ENCODE measurements around the gene BMP5. TPM values are rescaled to one million over a fixed set of nuclear protein-coding genes. Genes with fewer than 3 reads are reported as not detected.

Gene BMP5
- polyA plus RNA-seq, 1 experiment: not detected

GRCh38 chr6:55759536-55759935 lies 115.9 kb downstream of the BMP5 start:
- H3K36me3 ChIP-seq (ENCODE audit: control insufficient read depth, insufficient read depth, low read length): no peaks in the 10 kb centered on the region
- ChIA-PET CTCF (interaction anchor here (0.6 kb wide), 1 partner anchor 10 kb away, joined by 5 read pairs; no protein-coding TSS in a partner anchor), POLR2A (no interaction called here)
- H3K4me3 ChIP-seq (ENCODE audit: low read depth, low read length): no peak overlapping the region
- no peak for DNase-seq (ENCODE audit: low read depth)
- no peak for TF ChIP-seq CTCF (IDR thresholded peaks at IDR 0.05; ENCODE audit: insufficient read depth, low read depth, low read length)
- no peaks in the 10 kb centered on the region for H3K27me3 ChIP-seq (ENCODE audit: control insufficient read depth, insufficient read depth, low read length)

GRCh38 chr6:55758156-55758937 lies 117.0 kb downstream of the BMP5 start:
- no peak for TF ChIP-seq CTCF (IDR thresholded peaks at IDR 0.05; ENCODE audit: insufficient read depth, low read depth, low read length)
- peak; percentile 83 for DNase-seq (ENCODE audit: low read depth)
- H3K36me3 ChIP-seq (ENCODE audit: control insufficient read depth, insufficient read depth, low read length): no peaks in the 10 kb centered on the region
- CTCF ChIA-PET: no interaction called here
- no peak overlapping the region for H3K4me3 ChIP-seq (ENCODE audit: low read depth, low read length)
- POLR2A ChIA-PET: interaction anchor here (0.7 kb wide), 1 partner anchor 67 kb away, joined by 5 read pairs; no protein-coding TSS in a partner anchor
- no peaks in the 10 kb centered on the region for H3K27me3 ChIP-seq (ENCODE audit: control insufficient read depth, insufficient read depth, low read length)

GRCh38 chr6:55756531-55757031 lies 118.8 kb downstream of the BMP5 start:
- no peak overlapping the region for H3K4me3 ChIP-seq (ENCODE audit: low read depth, low read length)
- ChIA-PET CTCF (no interaction called here), POLR2A (no interaction called here)
- DNase-seq (ENCODE audit: low read depth): no peak
- no peaks in the 10 kb centered on the region for H3K27me3 ChIP-seq (ENCODE audit: control insufficient read depth, insufficient read depth, low read length)
- TF ChIP-seq CTCF (IDR thresholded peaks at IDR 0.05; ENCODE audit: insufficient read depth, low read depth, low read length): no peak
- no peaks in the 10 kb centered on the region for H3K36me3 ChIP-seq (ENCODE audit: control insufficient read depth, insufficient read depth, low read length)

GRCh38 chr6:55748880-55749279 lies 126.5 kb downstream of the BMP5 start:
- no peak for TF ChIP-seq CTCF (IDR thresholded peaks at IDR 0.05; ENCODE audit: insufficient read depth, low read depth, low read length)
- ChIA-PET CTCF (interaction anchor here (0.6 to 0.7 kb wide), 3 partner anchors 10 to 95 kb away, joined by 3 to 5 read pairs (median 4); no protein-coding TSS in a partner anchor), POLR2A (no interaction called here)
- Histone ChIP-seq H3K36me3 (ENCODE audit: control insufficient read depth, insufficient read depth, low read length) (no peaks in the 10 kb centered on the region), H3K4me3 (ENCODE audit: low read depth, low read length) (no peak overlapping the region), H3K27me3 (ENCODE audit: control insufficient read depth, insufficient read depth, low read length) (peaks cover 2% of the 10 kb centered on the region; the same call in 1 of the 2 replicates)
- DNase-seq (ENCODE audit: low read depth): no peak

- Histone ChIP-seq H3K36me3 (ENCODE audit: control insufficient read depth, insufficient read depth, low read length) (no peaks in the 10 kb centered on the region), H3K27me3 (ENCODE audit: control insufficient read depth, insufficient read depth, low read length) (peaks cover 2% of the 10 kb centered on the region; the same call in 1 of the 2 replicates), H3K4me3 (ENCODE audit: low read depth, low read length) (no peak overlapping the region)
- CTCF ChIA-PET: no interaction called here
- no peak for TF ChIP-seq CTCF (IDR thresholded peaks at IDR 0.05; ENCODE audit: insufficient read depth, low read depth, low read length)
- POLR2A ChIA-PET: no interaction called here
- DNase-seq (ENCODE audit: low read depth): no peak
These were observed 128.9 kb downstream of the BMP5 start for GRCh38 chr6:55746473-55746872.

All from BJ (cell line).